GM18517 (cell line): ENCODE results near the gene NACC1.

Source experiments
- ATAC-seq: cut with Tn5 transposase; IDR thresholded peaks from one replicate; pipeline ENCODE4 v1.9.1; 2021; ENCODE audit warnings: mild to moderate bottlenecking, moderate library complexity; ENCODE audit not compliant: unreplicated experiment

NACC1 gene

DNA sequence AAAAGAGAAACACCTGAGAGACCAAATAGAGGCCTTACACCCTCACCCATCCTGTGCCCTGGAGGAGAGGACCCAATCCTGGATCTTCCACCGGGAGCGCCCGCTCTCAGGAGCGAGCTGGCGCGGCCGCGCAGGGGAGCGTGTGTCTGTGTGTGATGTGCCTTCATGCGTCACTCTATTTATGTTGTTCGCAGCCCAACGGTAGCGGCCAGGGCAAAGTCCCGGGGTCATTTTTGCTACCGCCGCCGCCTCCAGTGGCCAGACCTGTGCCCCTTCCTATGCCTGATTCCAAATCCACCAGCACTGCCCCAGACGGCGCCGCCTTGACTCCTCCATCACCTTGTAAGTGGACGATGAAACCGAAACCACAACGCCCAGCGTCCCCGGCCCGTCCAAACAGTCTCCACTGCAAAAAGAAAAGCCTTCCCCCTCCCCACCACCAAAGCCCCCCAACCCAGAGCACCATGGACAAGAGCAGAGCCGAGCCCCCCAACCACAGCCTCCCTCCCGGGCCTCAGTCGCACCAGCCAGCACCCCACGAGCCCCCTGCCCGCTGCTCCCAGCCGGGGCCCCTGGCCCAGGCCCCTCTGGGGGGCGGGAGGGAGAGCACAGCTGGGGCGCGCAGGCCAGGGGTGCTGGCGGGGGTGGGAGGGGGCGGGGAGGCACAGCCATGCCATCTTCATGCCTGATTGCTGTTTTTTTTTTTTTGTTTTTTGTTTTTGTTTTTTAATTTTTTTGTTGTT, 30.1 kb upstream of the NACC1 start:
- ATAC-seq: no peak

GRCh38 chr19:13089139-13089856, 28.8 kb upstream of the NACC1 start:
- ATAC-seq: no peak

- no peak for ATAC-seq
Observed at GRCh38 chr19:13089857-13090507, 28.1 kb upstream of the NACC1 start.

DNA sequence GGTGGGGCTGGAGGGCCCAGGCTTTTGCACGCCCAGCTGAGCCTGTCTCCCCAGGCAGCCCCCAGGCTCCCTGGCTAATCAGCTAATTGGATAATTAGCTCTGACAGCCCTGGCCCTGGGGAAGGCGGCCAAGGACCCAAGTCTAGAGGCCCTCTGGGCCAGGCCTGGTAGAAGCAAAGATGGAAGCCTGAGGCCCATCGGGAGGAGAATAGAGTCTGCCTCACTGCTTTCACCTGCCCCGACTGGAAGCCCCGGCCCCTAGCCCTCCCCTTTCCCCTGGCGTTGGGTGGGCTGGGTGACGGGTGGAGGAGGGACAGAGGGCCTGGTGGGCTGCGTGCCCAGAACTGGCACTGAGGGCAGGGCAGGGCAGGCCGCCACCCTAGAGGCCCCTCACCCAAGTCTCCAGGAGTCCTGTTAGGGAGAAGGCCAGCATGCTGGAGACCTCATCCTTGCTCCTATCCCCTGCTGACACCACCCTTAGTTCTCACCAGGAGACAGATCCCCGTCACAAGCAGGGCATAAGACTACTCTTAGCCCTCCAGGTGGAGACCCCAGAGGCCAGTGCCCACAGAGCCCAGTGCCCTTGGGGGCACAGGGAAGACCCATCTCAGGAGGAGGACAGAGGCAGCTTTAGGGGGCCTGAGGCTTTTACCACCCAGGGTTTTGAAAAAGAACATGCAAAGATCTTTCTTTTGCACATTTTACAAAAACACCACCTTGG, 27.4 kb upstream of the NACC1 start:
- no peak for ATAC-seq

- no peak for ATAC-seq
Observed at GRCh38 chr19:13091400-13092157, 26.5 kb upstream of the NACC1 start.

GRCh38 chr19:13092158-13092543, 25.9 kb upstream of the NACC1 start:
- no peak for ATAC-seq

DNA sequence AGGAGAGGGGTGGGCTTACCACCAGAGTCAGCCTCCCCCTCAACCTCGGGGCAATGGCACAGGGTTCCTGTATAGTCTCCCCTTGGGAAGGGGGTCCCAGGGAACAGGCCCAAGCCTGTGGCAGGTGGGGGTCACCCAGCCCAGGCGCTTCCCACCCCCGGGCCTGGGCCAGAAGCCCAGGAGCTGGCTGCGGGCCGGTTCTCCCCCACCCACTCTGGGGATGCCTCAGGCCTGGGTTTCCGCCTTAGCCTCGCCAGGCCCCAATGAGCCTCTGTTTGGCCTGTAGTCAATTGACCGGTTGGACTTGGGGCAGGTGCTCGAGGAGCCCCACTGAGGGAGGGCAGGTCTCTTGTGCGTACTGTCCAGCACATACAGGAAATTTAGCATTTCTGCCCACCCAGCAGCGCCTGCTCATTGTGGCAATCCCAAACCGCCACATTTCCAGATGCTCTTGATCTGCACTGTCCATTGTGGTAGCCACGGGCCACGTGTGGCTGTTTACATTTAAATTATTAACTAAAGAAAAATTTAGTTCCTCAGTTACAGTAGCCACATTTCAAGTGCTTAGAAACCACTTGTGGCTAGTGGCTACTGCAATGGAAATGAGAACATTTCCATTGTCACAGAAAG, 25.3 kb upstream of the NACC1 start:
- no peak for ATAC-seq

DNA sequence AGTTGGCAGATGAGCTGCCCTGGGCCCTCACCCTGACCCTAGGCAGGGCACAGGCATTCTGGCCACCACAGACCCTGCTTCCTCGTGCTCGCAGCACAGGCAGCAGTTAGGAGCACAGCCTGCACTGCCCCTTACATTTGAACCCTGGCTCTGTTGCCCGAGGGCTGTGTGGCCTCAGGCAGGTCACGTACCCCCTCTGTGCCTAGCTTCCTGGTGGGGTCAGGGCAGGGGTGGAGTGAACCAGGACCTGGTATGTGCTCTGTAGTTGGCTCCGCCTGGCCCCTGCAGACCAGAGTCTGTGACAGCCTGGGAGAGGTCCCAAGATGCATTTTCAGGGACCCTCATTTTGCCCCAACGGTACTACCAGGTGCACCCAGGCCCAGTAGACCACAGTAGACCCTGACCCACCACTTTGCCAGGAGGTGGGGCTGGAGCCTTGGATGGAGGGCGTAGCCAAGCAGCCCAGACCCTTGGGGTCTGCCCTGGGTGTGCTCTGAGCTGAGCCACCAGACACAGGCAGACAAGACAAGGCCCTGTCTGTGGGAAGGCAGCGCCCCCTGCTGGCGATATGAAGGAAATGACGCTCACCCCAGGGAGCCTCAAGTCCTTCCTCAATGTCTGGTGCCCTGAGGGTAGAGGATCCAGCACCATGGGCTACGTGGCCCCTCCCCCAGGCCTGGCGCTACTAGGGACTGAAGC, 24.5 kb upstream of the NACC1 start:
- no peak for ATAC-seq

DNA sequence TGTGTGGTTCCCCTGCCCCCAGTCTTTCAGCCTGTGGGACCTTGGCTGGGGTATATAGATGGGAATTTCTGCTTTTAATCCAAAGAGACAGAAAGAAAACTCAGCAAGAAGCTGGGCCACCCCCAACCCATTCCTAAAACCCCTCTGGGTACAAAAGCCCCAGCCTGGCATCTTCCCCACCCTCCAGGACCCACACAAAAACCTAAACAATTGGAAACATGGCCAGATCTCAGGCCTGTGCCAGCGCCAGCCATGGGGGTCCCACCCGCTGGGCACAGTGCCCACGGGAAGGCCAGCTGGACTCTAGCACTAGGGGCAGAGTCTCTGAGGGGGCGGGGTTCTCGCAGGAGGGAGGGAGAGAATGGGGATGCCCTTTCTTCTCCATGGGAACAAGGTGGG, 24.0 kb upstream of the NACC1 start:
- ATAC-seq: no peak

DNA sequence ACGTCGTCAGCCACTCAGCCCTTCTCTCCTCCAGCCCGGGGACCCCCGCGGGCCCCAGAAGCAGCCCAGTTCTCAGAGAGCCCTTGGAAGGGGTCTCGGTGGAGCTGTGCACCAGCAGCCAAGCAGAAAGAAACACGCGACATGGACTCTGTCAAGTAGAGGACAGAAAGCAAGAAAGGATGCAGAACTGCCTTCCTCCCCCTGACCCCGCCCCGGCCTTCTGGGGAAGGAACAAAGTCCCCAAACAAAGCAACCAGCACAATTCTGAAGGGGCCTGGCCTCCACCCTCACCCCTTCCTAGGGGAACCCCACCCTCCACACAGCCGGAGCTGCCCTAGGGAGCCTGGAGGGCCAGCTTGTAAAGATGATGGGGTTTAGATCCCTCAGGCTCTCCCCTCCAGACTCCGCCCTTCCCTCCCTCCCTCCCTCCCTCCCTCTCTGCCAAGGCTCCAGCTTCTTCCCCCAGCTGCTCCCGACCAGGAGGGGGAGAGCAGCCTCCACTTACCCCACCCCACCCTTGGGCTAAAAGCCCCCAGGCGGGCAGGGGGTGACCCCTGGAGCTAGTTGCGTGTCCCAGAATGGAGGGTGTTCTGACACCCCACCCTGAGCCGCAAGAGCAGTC, 23.2 kb upstream of the NACC1 start:
- ATAC-seq: no peak

GRCh38 chr19:13095393-13095784, 22.7 kb upstream of the NACC1 start:
- ATAC-seq: no peak

GRCh38 chr19:13095934-13096927, 21.8 kb upstream of the NACC1 start:
- ATAC-seq: no peak

GRCh38 chr19:13097033-13097462, 21.0 kb upstream of the NACC1 start:
- no peak for ATAC-seq

GRCh38 chr19:13097463-13098258, 20.4 kb upstream of the NACC1 start:
- no peak for ATAC-seq

DNA sequence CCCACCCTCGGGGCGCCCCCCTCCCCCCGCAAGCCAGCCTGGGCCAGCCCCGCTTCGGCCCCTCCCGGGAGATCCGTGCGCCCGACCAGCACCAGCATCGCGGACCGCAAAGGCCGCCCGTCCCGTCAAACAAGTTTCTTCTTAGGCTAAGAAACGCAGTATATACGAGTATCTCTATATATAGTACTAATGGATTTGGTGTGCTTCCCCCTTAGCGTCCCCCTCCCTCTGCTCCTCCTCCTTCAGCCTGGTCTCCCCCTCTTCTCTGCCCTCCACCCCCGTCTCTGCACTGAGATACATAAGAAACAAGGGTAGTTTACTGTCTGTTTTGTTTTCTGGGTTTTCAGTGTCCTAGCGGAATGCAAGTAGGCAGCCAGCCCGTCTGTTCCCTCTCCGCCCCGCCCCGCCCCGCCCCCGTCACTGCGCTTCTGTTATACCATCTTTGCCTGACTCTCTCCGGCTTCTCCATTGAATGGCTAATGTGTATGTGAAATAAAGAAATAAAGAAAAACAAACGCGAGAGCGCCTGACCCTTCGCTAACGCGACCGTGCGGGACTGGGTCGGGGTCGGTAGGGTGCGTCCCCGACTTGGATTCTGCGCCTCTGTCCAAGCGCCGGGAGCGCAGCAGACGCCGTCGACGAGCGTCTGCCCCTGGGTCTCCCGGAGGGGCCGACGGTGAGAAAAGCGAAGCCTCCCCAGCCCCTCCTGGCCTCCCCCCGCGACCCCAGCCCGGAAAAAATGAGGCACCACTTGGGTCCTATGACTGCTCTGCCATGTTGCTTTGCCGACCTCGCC, 19.6 kb upstream of the NACC1 start:
- ATAC-seq: no peak
